Left lung (tissue), 10 donors: ENCODE measurements around the gene GSS. TPM values are rescaled to one million over a fixed set of nuclear protein-coding genes. Genes with fewer than 3 reads are reported as not detected.

Experiments
- ATAC-seq: fragments of 200-7000 bp; cut with Tn5 transposase; one replicate; pipeline ENCODE4 v1.9.1; 2020; ENCODE audit warnings: moderate library complexity
- DNase-seq, 4 donors: peaks; one replicate each; pipeline ENCODE4 v3.0.0-alpha.2; 2013 to 2020
- H3K27ac ChIP-seq, 2 donors: fragments of 200-600 bp; sonication (generic) in 1 of 2; one replicate each; pipeline versions ENCODE4 v1.5.0 to v1.8.0; 2020 to 2021
- H3K27me3 ChIP-seq, 2 donors: fragments of 200-600 bp; sonication (generic) in 1 of 2; one replicate each; pipeline versions ENCODE4 v1.5.0 to v1.8.0; 2020 to 2021
- H3K36me3 ChIP-seq, 2 donors: fragments of 200-600 bp; sonication (generic) in 1 of 2; one replicate each; pipeline versions ENCODE4 v1.5.0 to v1.8.0; 2020 to 2021
- H3K4me1 ChIP-seq, 2 donors: fragments of 200-600 bp; one replicate each; pipeline ENCODE4 v1.8.0; 2021
- H3K4me3 ChIP-seq, 2 donors: fragments of 200-600 bp; sonication (generic) in 1 of 2; one replicate each; pipeline versions ENCODE4 v1.5.0 to v1.8.0; 2020 to 2021; ENCODE audit warnings: mild to moderate bottlenecking in 1 of 2
- H3K9me3 ChIP-seq, 2 donors: fragments of 200-600 bp; sonication (generic) in 1 of 2; one replicate each; pipeline versions ENCODE4 v1.5.0 to v1.8.0; 2020 to 2021
- intact Hi-C, 2 donors: fragments of 100-400 bp; cut with DNase I; formaldehyde crosslinking; loops; one replicate each; pipeline versions ENCODE4 v1.11.2 to v1.14.2; 2022
- polyA plus RNA-seq, 6 donors: library from polyadenylated mRNA; unstranded; fragments of 120-200 nt; gene quantifications; one replicate each; pipeline ENCODE4 v1.2.1, GENCODE V29; 2013; ENCODE audit not compliant: insufficient read length in 6 of 6
- total RNA-seq, 2 donors: library from RNA; stranded (reverse); fragmentation: NEBNext Ultra II Directional; extraction: Animal tissue kit (Norgen Biotek cat#: 25700); gene quantifications; one replicate each; pipeline ENCODE4 v1.2.1, GENCODE V29; 2021
- TF ChIP-seq, protein P1 (sequence below), 2 donors: fragments of 200-600 bp; sonication (generic) in 1 of 2; IDR thresholded peaks; one replicate each; pipeline versions ENCODE4 v1.5.0 to v1.8.0; 2021; ENCODE audit warnings: antibody characterized with exemption in 2 of 2
- donor health status: DM: no; HTN: yes; CAD: no.
- donor health status: DM: no; HTN: no; CAD: no.

GSS gene
- total and polyA plus RNA-seq, 8 donors, result 37.8 to 50.3 (median 41.5) TPM

- ATAC-seq (no peak), DNase-seq (peak in 1 of 4 donors; percentile 77)
- no peaks in the 10 kb centered on the region for H3K27me3 ChIP-seq
- H3K27ac ChIP-seq, result no peak overlapping the region
- peaks cover 0 to 100% of the 10 kb centered on the region in 2 donors for H3K36me3 ChIP-seq
- TF ChIP-seq, protein P1, sequence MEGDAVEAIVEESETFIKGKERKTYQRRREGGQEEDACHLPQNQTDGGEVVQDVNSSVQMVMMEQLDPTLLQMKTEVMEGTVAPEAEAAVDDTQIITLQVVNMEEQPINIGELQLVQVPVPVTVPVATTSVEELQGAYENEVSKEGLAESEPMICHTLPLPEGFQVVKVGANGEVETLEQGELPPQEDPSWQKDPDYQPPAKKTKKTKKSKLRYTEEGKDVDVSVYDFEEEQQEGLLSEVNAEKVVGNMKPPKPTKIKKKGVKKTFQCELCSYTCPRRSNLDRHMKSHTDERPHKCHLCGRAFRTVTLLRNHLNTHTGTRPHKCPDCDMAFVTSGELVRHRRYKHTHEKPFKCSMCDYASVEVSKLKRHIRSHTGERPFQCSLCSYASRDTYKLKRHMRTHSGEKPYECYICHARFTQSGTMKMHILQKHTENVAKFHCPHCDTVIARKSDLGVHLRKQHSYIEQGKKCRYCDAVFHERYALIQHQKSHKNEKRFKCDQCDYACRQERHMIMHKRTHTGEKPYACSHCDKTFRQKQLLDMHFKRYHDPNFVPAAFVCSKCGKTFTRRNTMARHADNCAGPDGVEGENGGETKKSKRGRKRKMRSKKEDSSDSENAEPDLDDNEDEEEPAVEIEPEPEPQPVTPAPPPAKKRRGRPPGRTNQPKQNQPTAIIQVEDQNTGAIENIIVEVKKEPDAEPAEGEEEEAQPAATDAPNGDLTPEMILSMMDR (IDR thresholded peaks at IDR 0.05), result no peak
- no peaks in the 10 kb centered on the region for H3K9me3 ChIP-seq
- H3K4me1 ChIP-seq, result no peaks in the 10 kb centered on the region
- H3K4me3 ChIP-seq, result no peak overlapping the region
- intact Hi-C loops, result no loop called here
These were observed 44.8 kb upstream of the GSS start for GRCh38 chr20:35000311-35000921.

DNA sequence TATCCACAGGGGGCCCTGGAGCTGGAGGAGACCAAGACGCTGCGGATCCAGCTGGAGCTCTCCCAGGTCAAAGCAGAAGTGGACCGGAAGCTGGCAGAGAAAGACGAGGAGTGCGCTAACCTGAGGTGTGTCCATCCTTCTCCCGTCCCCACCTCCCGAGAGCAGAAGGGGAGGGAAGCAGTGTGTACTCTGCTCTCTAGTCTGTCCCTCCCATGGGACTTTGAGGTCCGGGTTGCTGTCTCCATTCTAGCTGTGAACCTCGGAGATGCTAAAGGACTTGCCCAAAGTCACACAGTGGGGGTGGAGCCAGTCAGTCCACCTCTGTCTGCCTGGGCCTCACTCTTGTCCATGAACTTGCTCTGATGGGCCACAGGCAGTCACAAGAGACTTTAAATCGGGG, 44.2 kb upstream of the GSS start:
- H3K36me3 ChIP-seq, result peaks cover 0 to 100% of the 10 kb centered on the region in 2 donors
- TF ChIP-seq, protein P1 (IDR thresholded peaks at IDR 0.05), result no peak
- intact Hi-C loops, result no loop called here

GRCh38 chr20:34999021-34999451, 43.4 kb upstream of the GSS start:
- no peaks in the 10 kb centered on the region for H3K4me1 ChIP-seq

More for the DNA sequence above, 44.2 kb upstream of the GSS start:
- no peaks in the 10 kb centered on the region for H3K9me3 ChIP-seq
- no peak overlapping the region for H3K27ac ChIP-seq
- DNase-seq (no peak), ATAC-seq (no peak)
- no peaks in the 10 kb centered on the region for H3K27me3 ChIP-seq
- H3K4me1 ChIP-seq, result no peaks in the 10 kb centered on the region
- no peak overlapping the region for H3K4me3 ChIP-seq

GRCh38 chr20:34998331-34998950, 42.8 kb upstream of the GSS start:
- H3K4me3 ChIP-seq, result no peak overlapping the region
- ATAC-seq (no peak), DNase-seq (peak in 1 of 4 donors; percentile 64)
- peaks cover 0 to 100% of the 10 kb centered on the region in 2 donors for H3K36me3 ChIP-seq
- no peaks in the 10 kb centered on the region for H3K4me1 ChIP-seq
- no peaks in the 10 kb centered on the region for H3K27me3 ChIP-seq
- TF ChIP-seq, protein P1 (IDR thresholded peaks at IDR 0.05), result no peak
- no peak overlapping the region for H3K27ac ChIP-seq
- intact Hi-C loops, result no loop called here
- H3K9me3 ChIP-seq, result no peaks in the 10 kb centered on the region

More at GRCh38 chr20:34999021-34999451, 43.4 kb upstream of the GSS start:
- peak in 1 of 4 donors; percentile 71 for DNase-seq
- TF ChIP-seq, protein P1 (IDR thresholded peaks at IDR 0.05), result no peak
- H3K9me3 ChIP-seq, result no peaks in the 10 kb centered on the region
- no peaks in the 10 kb centered on the region for H3K27me3 ChIP-seq
- H3K36me3 ChIP-seq, result peaks cover 0 to 100% of the 10 kb centered on the region in 2 donors
- ATAC-seq, result no peak
- no peak overlapping the region for H3K27ac ChIP-seq
- no peak overlapping the region for H3K4me3 ChIP-seq
- intact Hi-C loops, result no loop called here

GRCh38 chr20:34997774-34998173, 42.2 kb upstream of the GSS start:
- Histone ChIP-seq H3K27ac (no peak overlapping the region), H3K36me3 (peaks cover 0 to 100% of the 10 kb centered on the region in 2 donors), H3K27me3 (no peaks in the 10 kb centered on the region), H3K4me1 (no peaks in the 10 kb centered on the region), H3K4me3 (no peak overlapping the region), H3K9me3 (no peaks in the 10 kb centered on the region)
- intact Hi-C loops, result no loop called here
- TF ChIP-seq, protein P1 (IDR thresholded peaks at IDR 0.05), result no peak
- no peak for ATAC-seq
- peak in 1 of 4 donors; percentile 4 for DNase-seq
